CD4-positive, alpha-beta T cell treated with Interleukin-21 for 1 hour (primary cell): ENCODE measurements around the gene FHOD3.

Experiments
- DNase-seq: peaks from one replicate; pipeline ENCODE4 v3.0.0-alpha.2; 2020

The FHOD3 gene

GRCh38 chr18:36643061-36643460 lies 345.5 kb downstream of the FHOD3 start:
- no peak for DNase-seq

DNA sequence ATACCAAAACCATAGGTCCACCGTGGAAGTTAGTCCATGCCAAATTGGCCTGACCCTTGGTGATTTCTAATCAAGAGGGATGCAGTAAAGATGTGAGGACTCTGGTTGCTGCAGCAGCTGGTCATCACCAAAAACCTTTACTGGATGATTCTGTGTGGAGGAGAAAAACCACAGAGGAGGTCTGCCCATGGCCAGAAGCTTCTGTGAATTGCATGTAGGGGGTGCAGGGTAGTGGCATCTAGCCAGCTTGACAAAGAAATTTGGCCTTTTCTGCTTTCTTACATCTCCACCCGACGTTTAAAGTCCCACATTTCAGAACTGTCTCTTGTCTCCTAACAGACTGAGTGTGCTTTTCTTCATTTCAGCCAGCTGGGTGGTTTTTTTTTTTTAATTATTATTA lies 351.3 kb downstream of the FHOD3 start:
- no peak for DNase-seq

- no peak for DNase-seq
These were observed 351.7 kb downstream of the FHOD3 start for GRCh38 chr18:36649205-36649604.

DNA sequence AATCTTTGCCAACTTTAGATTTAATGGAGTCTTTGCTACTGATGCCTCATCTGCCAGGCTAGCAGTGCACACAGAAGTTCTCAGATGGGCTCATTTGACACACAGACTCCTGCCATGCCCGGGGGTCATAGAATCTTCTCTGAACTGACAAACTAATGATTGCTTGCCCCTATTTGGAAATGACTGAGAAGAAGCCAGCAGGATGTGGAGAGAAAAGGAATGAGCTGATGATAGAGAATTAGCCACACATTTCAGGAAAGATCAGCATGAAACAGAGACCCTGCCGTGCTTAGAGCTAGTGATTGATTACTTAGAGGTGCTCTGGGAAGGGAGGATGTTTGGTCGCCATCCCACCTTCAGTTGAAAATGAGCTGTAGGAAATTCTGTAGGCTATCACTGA lies 352.8 kb downstream of the FHOD3 start:
- no peak for DNase-seq

DNA sequence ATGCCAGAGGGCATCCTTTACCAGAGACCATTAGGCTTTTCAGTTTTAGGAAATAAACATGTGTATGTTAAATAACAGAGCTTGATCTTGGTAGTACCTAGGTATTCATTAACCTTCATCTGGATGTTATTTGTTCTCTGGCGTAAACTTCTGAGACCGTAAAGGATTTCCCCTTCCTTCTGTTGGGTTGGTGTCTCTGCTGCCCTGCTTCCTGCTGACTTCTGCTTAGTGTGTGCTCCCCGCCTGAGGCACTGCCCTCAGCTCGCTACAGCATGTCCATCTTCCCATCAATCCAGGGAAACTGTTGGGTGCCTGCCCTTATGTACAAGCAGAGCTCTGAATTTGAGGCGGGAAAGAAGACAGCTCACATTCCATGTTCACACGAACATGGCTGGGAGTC lies 353.4 kb downstream of the FHOD3 start:
- no peak for DNase-seq

DNA sequence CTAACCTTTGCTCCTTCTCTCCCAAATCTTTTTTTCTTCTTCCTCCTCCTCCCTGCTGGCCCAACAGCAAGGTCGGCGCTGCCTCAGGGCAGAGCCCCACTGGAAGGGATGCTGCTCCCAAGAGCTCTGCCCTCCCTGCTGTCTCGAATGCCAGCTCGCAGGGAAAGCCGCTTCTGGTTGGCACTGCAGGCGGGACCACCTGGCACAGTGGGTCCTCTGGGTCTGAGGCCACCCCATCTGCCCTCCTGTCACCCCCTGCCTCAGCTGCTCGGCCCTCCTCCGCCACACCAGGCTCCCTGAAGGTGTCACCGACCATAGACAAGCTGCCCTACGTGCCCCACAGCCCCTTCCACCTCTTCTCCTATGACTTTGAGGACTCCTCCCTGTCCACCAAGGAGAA lies 355.0 kb downstream of the FHOD3 start:
- no peak for DNase-seq

DNA sequence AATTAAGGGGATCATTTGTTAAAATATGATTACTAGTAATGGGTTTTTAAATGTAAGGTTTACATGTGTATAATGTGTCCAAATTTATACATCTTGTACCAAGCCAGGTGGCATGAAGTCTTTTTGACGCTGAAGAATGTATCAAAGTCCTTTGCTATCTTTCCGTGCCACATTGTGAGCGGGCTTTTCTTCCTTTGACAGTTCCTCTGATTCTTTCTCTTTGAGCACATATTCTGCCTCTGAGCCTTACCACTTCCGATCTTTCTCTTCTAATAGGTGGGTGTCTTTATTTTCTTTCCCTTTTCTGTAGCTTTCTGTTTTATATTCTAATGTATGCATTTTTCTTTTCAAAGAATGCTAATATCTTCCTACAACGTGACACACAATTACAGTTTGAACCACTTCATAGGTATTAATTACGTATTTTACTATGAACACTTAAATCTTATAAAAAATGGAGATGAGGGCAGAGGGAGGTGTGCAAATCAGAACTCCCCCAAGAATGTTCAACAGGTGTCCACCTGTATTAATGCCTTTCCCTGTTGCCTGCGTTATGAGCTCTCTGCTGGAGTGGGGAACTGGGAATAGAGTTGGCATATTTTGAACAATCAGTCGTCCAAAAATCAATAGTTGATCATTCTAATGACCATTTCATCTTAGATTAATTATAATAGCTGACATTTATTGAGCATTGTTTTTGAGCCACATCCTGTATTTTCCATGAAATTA lies 355.8 kb downstream of the FHOD3 start:
- no peak for DNase-seq

GRCh38 chr18:36653870-36654269 lies 356.4 kb downstream of the FHOD3 start:
- DNase-seq = no peak

GRCh38 chr18:36655074-36655473 lies 357.6 kb downstream of the FHOD3 start:
- no peak for DNase-seq

DNA sequence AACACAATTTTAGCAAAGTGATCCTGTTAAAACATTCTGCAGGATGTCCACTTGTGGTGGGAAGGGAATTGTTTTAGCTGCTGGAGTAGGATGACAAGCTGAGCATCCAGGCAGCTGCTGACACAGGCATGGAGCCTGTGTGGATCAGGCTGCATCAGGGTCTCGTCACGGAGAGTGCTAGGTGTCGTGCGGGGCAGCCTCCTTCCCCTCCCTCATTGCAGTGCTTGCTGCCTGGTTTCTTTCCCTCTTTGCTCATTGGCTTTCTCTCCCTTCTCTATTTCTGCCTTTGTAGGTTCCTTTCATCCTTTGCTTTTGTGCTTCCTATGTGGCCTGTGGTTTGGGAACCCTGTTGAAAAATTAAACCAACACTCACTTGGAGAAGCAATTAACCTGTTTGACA lies 358.4 kb downstream of the FHOD3 start:
- DNase-seq = no peak

DNA sequence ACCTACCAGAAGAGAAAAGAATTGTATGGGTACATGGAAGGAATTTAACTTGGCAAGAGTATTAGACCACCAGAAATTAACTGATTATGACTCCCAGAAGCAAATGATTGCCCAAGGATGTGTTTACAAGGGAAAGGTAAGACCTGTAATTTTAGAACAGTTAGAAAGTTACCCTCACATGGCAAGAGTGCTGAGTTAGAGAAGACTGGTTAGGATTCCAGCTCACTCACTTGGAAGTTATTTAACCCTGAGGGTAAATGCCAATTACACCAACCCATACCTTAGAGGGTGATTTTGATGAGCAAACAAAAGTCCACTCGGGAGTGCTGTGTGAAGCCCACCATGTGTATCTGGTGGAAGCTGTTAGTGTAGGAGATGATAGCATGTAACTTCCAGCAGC lies 361.1 kb downstream of the FHOD3 start:
- no peak for DNase-seq

DNA sequence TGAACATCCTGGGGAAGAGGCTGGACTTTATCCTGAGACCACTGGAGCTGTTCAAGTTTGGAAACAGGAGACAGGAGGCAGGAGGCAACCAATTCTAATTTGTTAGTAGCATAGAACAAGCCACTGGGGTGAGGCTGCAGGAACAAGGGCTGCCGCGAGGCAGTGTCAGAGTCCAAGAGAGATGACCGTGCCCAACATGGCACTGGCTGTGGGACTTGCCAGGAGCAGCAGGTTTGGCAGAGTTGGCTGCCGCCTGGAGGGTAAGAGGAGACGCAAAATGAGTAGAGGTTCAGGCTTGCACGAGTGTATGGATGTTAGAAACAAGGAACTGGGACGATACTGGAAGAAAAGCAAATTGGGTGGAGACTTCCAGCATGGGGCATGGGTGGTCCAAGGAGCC lies 362.8 kb downstream of the FHOD3 start:
- no peak for DNase-seq

DNA sequence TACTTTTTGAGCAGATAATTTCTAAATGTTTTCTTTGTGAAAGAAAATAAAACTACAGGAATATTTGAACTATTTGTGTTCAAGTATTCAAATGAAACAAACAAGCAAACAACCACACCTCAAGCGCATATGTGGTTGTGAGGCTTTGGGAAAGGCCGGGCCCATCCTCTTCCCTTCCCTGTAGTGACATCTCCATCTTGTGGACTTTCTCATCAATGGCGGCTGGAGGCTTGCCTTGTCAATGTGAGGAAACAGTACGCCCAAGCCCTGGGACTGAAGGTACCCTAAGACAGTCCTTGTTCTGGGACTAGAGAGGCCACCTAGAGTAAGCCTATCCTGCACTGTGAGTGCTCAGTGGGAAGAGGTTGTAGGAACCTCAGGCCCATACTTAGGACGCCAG lies 364.5 kb downstream of the FHOD3 start:
- DNase-seq = no peak

DNA sequence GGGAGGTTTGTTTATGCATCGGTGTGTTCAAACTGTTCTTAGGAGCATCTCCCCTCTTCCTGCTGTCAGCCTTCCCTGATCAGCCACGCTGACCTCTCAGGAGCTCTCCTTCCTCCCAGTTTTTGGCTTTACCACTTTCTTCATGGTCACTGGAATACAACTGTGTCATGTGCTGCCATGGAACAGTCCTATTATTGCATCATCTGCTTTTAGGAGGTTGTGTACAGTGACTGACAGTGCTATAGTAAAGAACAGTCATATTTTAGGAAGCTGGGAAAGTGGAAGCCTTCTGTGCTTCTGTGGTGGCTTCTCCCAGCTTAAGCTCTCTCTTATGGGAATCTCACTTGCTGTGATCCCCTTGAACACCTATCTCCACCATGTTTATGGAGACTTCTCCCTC lies 365.8 kb downstream of the FHOD3 start:
- no peak for DNase-seq

GRCh38 chr18:36665952-36666351 lies 368.4 kb downstream of the FHOD3 start:
- DNase-seq = no peak

GRCh38 chr18:36667811-36668210 lies 370.3 kb downstream of the FHOD3 start:
- DNase-seq = no peak

DNA sequence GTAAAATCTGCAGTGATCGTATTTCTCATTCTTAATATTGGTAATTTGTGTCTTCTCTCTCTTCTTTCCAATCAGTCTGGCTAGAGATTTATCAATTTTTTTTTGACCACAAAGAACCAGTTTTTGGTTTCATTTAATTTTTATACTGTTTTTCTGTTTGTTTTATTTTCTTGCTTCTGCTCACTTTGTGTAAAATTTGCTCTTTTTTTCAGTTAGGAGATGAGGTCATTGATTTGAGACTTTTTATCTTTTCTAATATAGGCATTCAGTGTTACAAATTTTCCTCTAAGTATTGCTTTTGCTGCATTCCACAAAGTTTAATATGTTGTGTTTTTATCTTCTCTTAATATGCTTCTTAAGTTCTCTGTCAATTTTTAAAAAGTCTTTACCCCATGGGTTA lies 370.8 kb downstream of the FHOD3 start:
- DNase-seq = no peak

DNA sequence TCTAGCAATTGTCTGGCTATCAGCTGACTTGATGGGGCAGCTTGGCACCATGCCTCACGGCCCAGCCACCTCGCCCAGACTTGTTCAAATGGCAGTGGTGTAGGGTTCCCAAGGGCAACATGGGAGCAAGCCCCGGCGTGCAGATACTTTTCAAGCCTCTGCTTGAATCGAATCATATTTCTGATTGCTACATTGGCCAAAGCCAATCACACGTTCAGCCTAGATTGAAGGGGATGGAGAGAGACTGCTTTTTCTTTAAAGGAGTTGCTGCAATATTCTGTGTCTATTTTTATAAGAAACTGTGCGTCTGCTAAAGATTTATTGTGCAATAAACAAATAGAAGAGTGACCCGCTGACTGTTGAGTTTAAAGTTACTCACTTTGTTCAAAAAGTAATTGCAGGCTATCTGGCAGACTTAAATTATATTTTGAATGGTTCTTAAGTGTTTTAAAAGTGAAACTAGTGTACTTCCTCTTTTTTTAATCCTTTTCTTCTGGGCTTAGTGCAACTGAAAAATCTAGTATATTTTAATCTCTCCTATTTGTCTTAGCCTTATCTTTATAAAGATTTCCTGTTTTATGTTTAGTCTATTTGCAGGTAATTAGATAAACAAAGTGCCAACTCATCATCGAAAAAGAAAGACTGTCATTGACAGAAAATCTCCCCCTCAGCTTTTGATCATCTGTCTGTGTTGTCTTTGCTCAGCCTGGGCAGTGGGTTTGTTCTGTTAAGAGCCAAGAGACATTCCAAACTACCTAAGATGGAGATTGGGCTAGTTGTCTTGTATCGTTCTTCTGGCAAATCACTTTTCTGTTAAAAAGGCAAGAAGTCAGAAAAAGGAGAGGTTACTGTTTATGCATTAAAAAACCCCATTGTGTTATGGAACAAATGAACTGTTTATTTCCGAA lies 375.2 kb downstream of the FHOD3 start:
- no peak for DNase-seq

GRCh38 chr18:36673452-36673851 lies 375.9 kb downstream of the FHOD3 start:
- no peak for DNase-seq

DNA sequence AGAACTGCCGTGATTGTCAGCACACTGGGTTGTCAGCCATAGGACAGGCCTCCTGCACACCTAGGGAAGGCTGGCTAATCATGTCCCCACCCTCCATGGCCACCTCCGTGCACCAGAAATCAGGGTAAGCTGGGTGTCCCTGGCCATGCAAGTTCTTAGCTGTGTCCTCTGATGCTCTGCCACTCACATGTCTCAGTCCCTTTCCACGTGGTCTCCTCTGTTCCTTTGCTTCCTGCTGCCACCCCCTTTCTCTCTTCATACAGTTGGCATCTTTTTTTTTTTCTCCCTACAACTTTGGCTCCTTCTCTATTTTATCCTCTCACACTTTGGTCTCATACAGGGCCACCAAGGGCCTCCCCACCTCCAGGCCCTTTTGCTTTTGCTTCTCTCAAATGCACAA lies 377.6 kb downstream of the FHOD3 start:
- no peak for DNase-seq

GRCh38 chr18:36675542-36675941 lies 378.0 kb downstream of the FHOD3 start:
- DNase-seq = no peak

- DNase-seq = no peak
These were observed 379.1 kb downstream of the FHOD3 start for GRCh38 chr18:36676629-36677028.

- no peak for DNase-seq
These were observed 382.5 kb downstream of the FHOD3 start for GRCh38 chr18:36680042-36680441.

DNA sequence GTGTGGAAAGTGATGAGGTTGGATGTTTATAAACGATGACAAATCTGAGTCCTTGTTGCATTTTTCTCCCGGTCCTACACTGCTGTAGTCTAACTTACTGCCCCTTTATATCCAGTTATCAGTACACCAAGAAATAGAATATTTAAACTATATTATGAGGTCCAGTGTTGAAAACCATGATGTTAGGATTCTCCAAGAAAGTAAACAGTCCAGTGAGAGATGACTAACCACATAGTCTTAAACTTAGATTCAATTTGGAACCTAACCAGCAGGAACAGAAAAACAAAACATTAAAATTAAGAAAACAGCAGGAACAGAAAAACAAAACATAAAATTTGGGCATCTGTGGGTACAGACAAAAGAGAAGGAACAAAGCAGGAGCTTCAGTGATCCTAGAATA lies 388.1 kb downstream of the FHOD3 start:
- DNase-seq = no peak
